OCI-LY1 (cell line): Measurements from ENCODE around the gene TAF6L.
A peak's percentile ranks its signal among the peaks of the same experiment; 100 is the strongest.

Experiments used
- H2AFZ ChIP-seq: fragments of 200-600 bp; sonication (generic), shearing (Covaris generic); 2 replicates; pipeline ENCODE4 v1.6.0; 2014; ENCODE audit warnings: antibody characterized with exemption, mild to moderate bottlenecking, low read length
- H3F3A ChIP-seq: fragments of 200-600 bp; sonication (generic), shearing (Covaris generic); 2 replicates; pipeline ENCODE4 v1.6.0; 2014; ENCODE audit warnings: mild to moderate bottlenecking, antibody characterized with exemption, low read length, moderate library complexity; ENCODE audit not compliant: insufficient read depth
- H3K27ac ChIP-seq: fragments of 200-600 bp; sonication (generic); 2 replicates; pipeline ENCODE4 v1.5.1; 2014; ENCODE audit warnings: low read length, mixed run types, mild to moderate bottlenecking, low read depth; ENCODE audit not compliant: poor library complexity, severe bottlenecking
- H3K27me3 ChIP-seq: fragments of 200-600 bp; sonication (generic); 2 replicates; pipeline ENCODE4 v1.6.0; 2014; ENCODE audit warnings: antibody characterized with exemption, mild to moderate bottlenecking, low read length, moderate library complexity; ENCODE audit not compliant: insufficient read depth
- H3K36me3 ChIP-seq: fragments of 200-600 bp; sonication (generic); 2 replicates; pipeline ENCODE4 v1.6.1; 2014; ENCODE audit warnings: mild to moderate bottlenecking, antibody characterized with exemption, low read length, moderate library complexity, mixed read lengths; ENCODE audit not compliant: insufficient read depth
- H3K4me1 ChIP-seq: fragments of 200-600 bp; sonication (generic); 2 replicates; pipeline ENCODE4 v1.5.1; 2014; ENCODE audit warnings: mild to moderate bottlenecking, low read length, moderate library complexity; ENCODE audit not compliant: insufficient read depth, severe bottlenecking
- H3K4me2 ChIP-seq: fragments of 200-600 bp; sonication (generic), shearing (Covaris generic); 2 replicates; pipeline ENCODE4 v1.6.1; 2014; ENCODE audit warnings: low read length
- H3K4me3 ChIP-seq: fragments of 200-600 bp; sonication (generic); 2 replicates; pipeline ENCODE4 v1.5.1; 2014; ENCODE audit warnings: low read length, low read depth, mild to moderate bottlenecking, mixed read lengths; ENCODE audit not compliant: poor library complexity, severe bottlenecking
- H3K79me2 ChIP-seq: fragments of 200-600 bp; shearing (Covaris generic); 2 replicates; pipeline ENCODE4 v1.6.1; 2016; ENCODE audit warnings: mixed run types, low read length, mixed read lengths; ENCODE audit not compliant: insufficient read depth
- H3K9ac ChIP-seq: fragments of 200-600 bp; sonication (generic), shearing (Covaris generic); 2 replicates; pipeline ENCODE4 v1.6.1; 2014; ENCODE audit warnings: mild to moderate bottlenecking, low read length, mixed read lengths
- H3K9me2 ChIP-seq: fragments of 200-600 bp; sonication (generic), shearing (Covaris generic); 2 replicates; pipeline ENCODE4 v1.6.1; 2014; ENCODE audit warnings: low read depth, mild to moderate bottlenecking, low read length, mixed read lengths
- H3K9me3 ChIP-seq: fragments of 200-600 bp; shearing (Covaris generic); 2 replicates; pipeline ENCODE4 v1.6.1; 2014; ENCODE audit warnings: low read length, mixed read lengths
- H4K20me1 ChIP-seq: fragments of 200-600 bp; sonication (generic), shearing (Covaris generic); 2 replicates; pipeline ENCODE4 v1.6.0; 2016; ENCODE audit warnings: mild to moderate bottlenecking, low read length; ENCODE audit not compliant: insufficient read depth
- CTCF ChIP-seq: fragments of 200-600 bp; sonication (generic), shearing (Covaris generic); IDR thresholded peaks from 2 replicates; pipeline ENCODE4 v1.5.1; 2017; ENCODE audit warnings: mild to moderate bottlenecking, antibody characterized with exemption, low read length, moderate library complexity, mixed read lengths
- EZH2 ChIP-seq: fragments of 200-600 bp; sonication (generic), shearing (Covaris generic); IDR thresholded peaks from 2 replicates; pipeline ENCODE4 v1.8.0; 2017; ENCODE audit warnings: borderline replicate concordance, mixed run types, mild to moderate bottlenecking, antibody characterized with exemption, low read length, moderate library complexity, mixed read lengths

The TAF6L gene

DNA sequence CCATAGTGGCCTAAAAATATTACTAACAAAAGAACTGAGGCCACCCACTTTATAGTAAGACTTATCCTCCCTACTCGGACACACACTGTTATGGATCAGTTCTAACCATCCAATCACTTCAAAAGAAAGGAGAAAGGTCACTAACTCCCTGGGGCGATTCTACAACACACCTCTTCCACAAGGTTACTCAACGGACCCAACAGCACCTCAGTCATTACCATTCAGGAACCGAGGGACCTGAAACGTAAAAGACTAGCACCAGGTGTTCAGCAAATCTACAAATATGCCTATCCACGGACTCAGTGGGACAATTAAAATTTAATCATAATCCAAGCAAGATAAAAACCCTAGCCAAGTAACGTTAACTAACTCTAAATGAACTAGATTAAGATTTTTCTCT is 45.5 kb upstream of the TAF6L start:
- H3K4me2 ChIP-seq, result peak overlapping the region; percentile 75
- H3K79me2 ChIP-seq, result peaks cover 51% of the 10 kb centered on the region
- H3K4me3 ChIP-seq, result peak overlapping the region; percentile 99
- H3K27me3 ChIP-seq, result no peaks in the 10 kb centered on the region
- peaks cover 59% of the 10 kb centered on the region for H3K36me3 ChIP-seq
- no peak for TF ChIP-seq EZH2
- no peak for TF ChIP-seq CTCF
- H3F3A ChIP-seq, result no peaks in the 10 kb centered on the region
- H3K4me1 ChIP-seq, result peaks cover 26% of the 10 kb centered on the region
- no peak overlapping the region for H3K27ac ChIP-seq
- H2AFZ ChIP-seq, result no peak overlapping the region
- no peaks in the 10 kb centered on the region; the same call in 1 of the 2 replicates for H4K20me1 ChIP-seq
- no peaks in the 10 kb centered on the region for H3K9me2 ChIP-seq
- H3K9me3 ChIP-seq, result no peaks in the 10 kb centered on the region
- peak overlapping the region; percentile 82 for H3K9ac ChIP-seq

DNA sequence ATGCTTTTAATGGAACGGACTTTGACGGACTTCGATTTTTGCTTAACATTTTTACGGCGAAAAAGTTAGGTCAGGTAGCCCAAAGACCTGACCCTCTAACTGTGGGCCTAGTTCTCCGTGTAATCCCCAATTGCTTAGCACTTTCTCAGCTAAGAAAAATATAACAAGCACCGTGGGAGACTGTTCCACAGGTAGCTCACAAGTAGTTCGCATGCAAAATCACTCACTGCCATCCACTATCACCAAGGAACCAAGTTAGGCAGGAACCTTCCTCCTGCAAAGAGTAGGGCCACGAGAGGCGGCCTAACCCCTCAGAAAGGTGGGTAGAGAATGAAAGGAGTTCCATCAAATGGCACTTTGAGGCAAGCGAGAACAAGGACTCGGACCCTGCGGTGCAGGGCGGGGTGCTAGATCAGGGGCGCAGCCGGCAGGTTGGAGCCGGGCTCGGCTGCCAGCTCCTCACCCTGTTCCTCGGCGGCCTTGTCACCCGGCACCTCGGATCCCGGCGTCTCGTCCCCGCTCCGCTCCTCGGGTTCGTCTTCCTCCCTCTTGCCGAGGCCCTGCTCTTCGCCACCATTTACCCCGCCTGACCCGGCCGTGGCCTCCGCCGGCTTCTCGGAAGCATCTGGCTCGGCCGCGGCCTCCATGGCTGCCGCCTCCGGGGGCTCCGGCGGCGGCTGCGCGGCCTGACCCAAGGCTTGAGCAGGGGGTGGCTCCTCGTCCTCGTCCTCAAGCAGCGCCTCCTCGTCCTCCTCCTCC is 44.9 kb upstream of the TAF6L start:
- Histone ChIP-seq H3K36me3 (peaks cover 57% of the 10 kb centered on the region), H3K27me3 (no peaks in the 10 kb centered on the region), H3K79me2 (peaks cover 51% of the 10 kb centered on the region), H3K4me3 (peak overlapping the region; percentile 99), H3K4me1 (peaks cover 26% of the 10 kb centered on the region), H3K9me2 (no peaks in the 10 kb centered on the region), H2AFZ (no peak overlapping the region), H3K9me3 (no peaks in the 10 kb centered on the region), H3F3A (no peaks in the 10 kb centered on the region), H3K9ac (peak overlapping the region; percentile 82), H3K4me2 (peak overlapping the region; percentile 75), H4K20me1 (no peaks in the 10 kb centered on the region; the same call in 1 of the 2 replicates), H3K27ac (peak overlapping the region; percentile 95)
- TF ChIP-seq EZH2, result no peak
- no peak for TF ChIP-seq CTCF

- Histone ChIP-seq H3K4me3 (peak overlapping the region; percentile 99), H3K4me2 (peak overlapping the region; percentile 75), H3K27ac (peak overlapping the region; percentile 95), H3K9me2 (no peaks in the 10 kb centered on the region), H3K9me3 (no peaks in the 10 kb centered on the region), H4K20me1 (no peaks in the 10 kb centered on the region; the same call in 1 of the 2 replicates), H3K27me3 (no peaks in the 10 kb centered on the region), H3K36me3 (peaks cover 54% of the 10 kb centered on the region), H3K79me2 (peaks cover 51% of the 10 kb centered on the region), H2AFZ (no peak overlapping the region), H3K9ac (peak overlapping the region; percentile 82), H3F3A (no peaks in the 10 kb centered on the region), H3K4me1 (peaks cover 26% of the 10 kb centered on the region)
- TF ChIP-seq EZH2 (no peak), CTCF (no peak)
Observed at GRCh38 chr11:62726915-62727164, 44.4 kb upstream of the TAF6L start.
